Stimulated activated naive CD8-positive, alpha-beta T cell treated with anti-CD3 and anti-CD28 coated beads, Interleukin-15, Interleukin-2, amounts not matched to agents 100 ng/mL and 50 ng/mL, for 24 hours (primary cell): Measurements from ENCODE around the gene ENTHD1.
"Not testable (repeated sequence)": the region's sequence is repeated elsewhere in the genome, so short reads cannot be mapped to it uniquely, and the experiment has no call there.

ENCODE experiments used
- H3K27ac Mint-ChIP-seq: one replicate; pipeline ENCODE4 v1.8.0; 2021; ENCODE audit warnings: mild to moderate bottlenecking, mixed read lengths
- H3K27me3 Mint-ChIP-seq: one replicate; pipeline ENCODE4 v1.8.0; 2021; ENCODE audit warnings: mixed read lengths
- H3K36me3 Mint-ChIP-seq: one replicate; pipeline ENCODE4 v1.8.0; 2021; ENCODE audit warnings: low read depth, mixed read lengths
- H3K4me1 Mint-ChIP-seq: one replicate; pipeline ENCODE4 v1.8.0; 2021; ENCODE audit warnings: low read depth, mixed read lengths
- H3K4me3 Mint-ChIP-seq: one replicate; pipeline ENCODE4 v1.8.0; 2021; ENCODE audit warnings: mild to moderate bottlenecking, mixed read lengths
- H3K9me3 Mint-ChIP-seq: one replicate; pipeline ENCODE4 v1.8.0; 2021; ENCODE audit warnings: mixed read lengths

Gene ENTHD1

GRCh38 chr22:39859903-39860588 lies 33.5 kb downstream of the ENTHD1 start:
- Mint-ChIP-seq H3K36me3 (no peaks in the 10 kb centered on the region), H3K4me1 (peaks cover 24% of the 10 kb centered on the region), H3K9me3 (no peaks in the 10 kb centered on the region), H3K27me3 (no peaks in the 10 kb centered on the region), H3K27ac (peak overlapping the region; percentile 76), H3K4me3 (peak overlapping the region; percentile 38)

DNA sequence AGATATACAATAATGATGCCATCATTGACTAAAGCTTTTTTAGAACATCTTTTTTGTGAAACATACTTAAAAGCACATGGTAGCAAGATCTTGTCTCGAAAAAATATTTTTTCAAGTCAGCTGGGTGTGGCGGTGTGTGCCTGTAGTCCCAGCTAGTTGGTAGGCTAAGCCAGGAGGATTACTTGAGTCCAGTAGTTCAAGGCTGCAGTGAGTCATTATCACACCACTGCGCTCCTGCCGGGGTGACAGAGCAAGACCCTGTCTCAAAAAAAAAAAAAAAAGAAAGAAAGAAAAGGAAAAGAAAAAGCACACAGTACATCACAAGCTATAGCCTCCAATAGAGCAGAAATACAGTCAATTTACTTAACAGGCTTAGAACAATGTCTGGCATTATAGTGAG lies 37.0 kb downstream of the ENTHD1 start:
- Mint-ChIP-seq H3K36me3 (no peaks in the 10 kb centered on the region), H3K27ac (no peak overlapping the region), H3K27me3 (no peaks in the 10 kb centered on the region), H3K4me1 (peaks cover 24% of the 10 kb centered on the region), H3K4me3 (no peak overlapping the region), H3K9me3 (no peaks in the 10 kb centered on the region)

- Mint-ChIP-seq H3K4me1 (no peaks in the 10 kb centered on the region), H3K4me3 (no peak overlapping the region), H3K27ac (no peak overlapping the region), H3K27me3 (no peaks in the 10 kb centered on the region), H3K9me3 (no peaks in the 10 kb centered on the region), H3K36me3 (no peaks in the 10 kb centered on the region)
Measured at GRCh38 chr22:39852799-39853198, 40.8 kb downstream of the ENTHD1 start.

- Mint-ChIP-seq H3K9me3 (no peaks in the 10 kb centered on the region), H3K4me3 (no peak overlapping the region), H3K27ac (no peak overlapping the region), H3K36me3 (no peaks in the 10 kb centered on the region), H3K27me3 (no peaks in the 10 kb centered on the region), H3K4me1 (no peaks in the 10 kb centered on the region)
Measured at GRCh38 chr22:39851606-39852315, 41.8 kb downstream of the ENTHD1 start.

DNA sequence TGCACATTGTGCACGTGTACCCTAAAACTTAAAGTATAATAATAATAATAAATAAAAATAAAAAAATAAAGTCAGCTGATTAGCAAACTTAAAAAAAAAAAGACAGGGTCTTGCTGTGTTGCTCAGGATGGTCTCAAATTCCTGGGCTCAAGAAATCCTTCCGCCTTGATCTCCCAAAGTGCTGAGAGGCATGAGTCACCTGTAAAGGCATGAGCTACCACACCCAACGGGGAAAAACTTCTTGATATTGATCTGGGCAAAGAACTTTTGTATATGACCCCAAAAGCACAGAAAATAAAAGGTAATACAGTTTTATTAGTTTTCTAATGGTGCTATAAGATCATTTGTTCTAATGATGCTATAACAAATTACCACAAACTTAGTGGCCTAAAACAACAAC lies 46.1 kb downstream of the ENTHD1 start:
- Mint-ChIP-seq H3K4me3 (no peak overlapping the region), H3K4me1 (peaks cover 15% of the 10 kb centered on the region), H3K9me3 (no peaks in the 10 kb centered on the region), H3K27me3 (no peaks in the 10 kb centered on the region), H3K27ac (no peak overlapping the region), H3K36me3 (no peaks in the 10 kb centered on the region)

DNA sequence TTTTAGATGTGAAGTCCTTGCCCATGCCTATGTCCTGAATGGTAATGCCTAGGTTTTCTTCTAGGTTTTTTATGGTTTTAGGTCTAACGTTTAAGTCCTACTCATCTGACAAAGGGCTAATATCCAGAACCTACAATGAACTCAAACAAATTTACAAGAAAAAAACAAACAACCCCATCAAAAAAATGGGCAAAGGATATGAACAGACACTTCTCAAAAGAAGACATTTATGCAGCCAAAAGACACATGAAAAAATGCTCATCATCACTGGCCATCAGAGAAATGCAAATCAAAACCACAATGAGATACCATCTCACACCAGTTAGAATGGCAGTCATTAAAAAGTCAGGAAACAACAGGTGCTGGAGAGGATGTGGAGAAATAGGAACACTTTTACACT lies 47.0 kb downstream of the ENTHD1 start:
- not testable (repeated sequence) for H3K27ac Mint-ChIP-seq, H3K9me3 Mint-ChIP-seq, H3K36me3 Mint-ChIP-seq, H3K4me3 Mint-ChIP-seq, H3K27me3 Mint-ChIP-seq
- peaks cover 15% of the 10 kb centered on the region for H3K4me1 Mint-ChIP-seq

DNA sequence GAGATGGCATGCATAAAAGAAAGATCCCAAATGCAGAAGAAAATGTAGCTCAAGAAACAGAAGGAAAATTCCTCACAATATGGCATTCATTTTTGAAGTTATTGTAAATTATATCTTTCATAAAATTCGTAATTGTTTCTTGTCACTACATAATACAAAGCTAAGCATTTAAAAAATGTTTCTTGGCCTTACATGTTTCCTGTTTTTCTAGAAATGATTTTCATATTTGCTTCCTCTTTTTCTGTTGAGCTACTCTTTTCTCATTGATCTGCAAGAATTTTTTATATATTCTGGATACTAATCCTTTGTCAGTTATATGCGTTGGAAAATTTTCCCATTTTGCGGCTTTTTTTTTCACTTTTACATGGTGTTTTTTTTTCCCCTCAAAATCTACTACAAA lies 48.0 kb downstream of the ENTHD1 start:
- Mint-ChIP-seq H3K4me3 (no peak overlapping the region), H3K36me3 (no peaks in the 10 kb centered on the region), H3K27ac (no peak overlapping the region), H3K9me3 (no peaks in the 10 kb centered on the region), H3K4me1 (peaks cover 22% of the 10 kb centered on the region), H3K27me3 (no peaks in the 10 kb centered on the region)

DNA sequence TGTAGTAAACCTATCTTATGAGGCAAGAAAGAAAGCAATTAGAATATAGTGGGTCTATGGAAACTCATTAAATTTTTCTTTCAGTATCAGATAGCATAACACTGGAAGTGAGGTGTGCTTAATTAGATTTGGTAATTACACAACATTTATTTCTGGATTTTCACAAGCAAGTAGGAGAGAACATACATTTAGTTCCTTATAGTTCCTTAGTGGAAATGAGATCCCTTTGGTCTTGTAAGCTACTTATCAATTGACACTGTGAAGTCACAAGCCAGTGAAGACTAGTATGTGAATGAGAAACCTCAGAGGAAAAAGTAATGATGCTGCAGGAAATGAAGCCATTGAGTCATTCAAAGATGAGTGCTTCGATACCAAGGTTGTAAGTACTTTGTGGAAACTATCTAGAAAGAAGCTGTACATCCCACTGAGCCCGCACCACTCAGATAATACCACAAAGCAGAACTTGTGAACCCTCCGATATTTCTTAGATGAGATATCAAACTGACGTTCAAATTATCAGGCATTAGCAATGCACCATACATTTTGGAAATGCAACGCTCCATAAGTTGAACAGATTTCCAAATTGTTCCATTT lies 53.5 kb downstream of the ENTHD1 start:
- no peaks in the 10 kb centered on the region for H3K27me3 Mint-ChIP-seq
- H3K4me3 Mint-ChIP-seq, result no peak overlapping the region
- H3K9me3 Mint-ChIP-seq, result no peaks in the 10 kb centered on the region
- H3K4me1 Mint-ChIP-seq, result peaks cover 30% of the 10 kb centered on the region
- H3K36me3 Mint-ChIP-seq, result no peaks in the 10 kb centered on the region
- H3K27ac Mint-ChIP-seq, result peak overlapping the region; percentile 72

- Mint-ChIP-seq H3K4me1 (peaks cover 25% of the 10 kb centered on the region), H3K36me3 (no peaks in the 10 kb centered on the region), H3K9me3 (no peaks in the 10 kb centered on the region), H3K27me3 (no peaks in the 10 kb centered on the region), H3K4me3 (peak overlapping the region; percentile 24), H3K27ac (peak overlapping the region; percentile 72)
Measured at GRCh38 chr22:39839204-39839603, 54.4 kb downstream of the ENTHD1 start.

DNA sequence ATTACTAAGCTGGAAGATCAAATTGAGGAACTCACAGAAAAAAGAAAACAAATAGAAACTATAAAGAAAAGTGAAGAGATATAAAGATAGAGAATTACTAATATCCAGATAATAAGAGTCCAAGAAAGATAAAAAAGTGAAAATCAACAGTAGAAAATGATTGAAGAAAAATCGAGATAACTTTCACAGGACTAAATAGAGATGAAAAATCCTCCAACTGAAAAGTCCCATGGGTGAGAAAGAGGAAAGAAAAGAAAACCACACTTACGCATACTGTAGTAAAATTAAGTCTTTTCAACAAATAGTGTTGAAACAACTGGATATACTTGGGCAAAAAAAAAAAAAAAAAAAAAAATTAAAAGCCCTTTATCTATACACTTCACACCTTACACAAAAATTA lies 60.0 kb downstream of the ENTHD1 start:
- Mint-ChIP-seq H3K4me3 (no peak overlapping the region), H3K9me3 (no peaks in the 10 kb centered on the region), H3K27me3 (peaks cover 5% of the 10 kb centered on the region), H3K4me1 (peaks cover 8% of the 10 kb centered on the region), H3K36me3 (no peaks in the 10 kb centered on the region), H3K27ac (no peak overlapping the region)

DNA sequence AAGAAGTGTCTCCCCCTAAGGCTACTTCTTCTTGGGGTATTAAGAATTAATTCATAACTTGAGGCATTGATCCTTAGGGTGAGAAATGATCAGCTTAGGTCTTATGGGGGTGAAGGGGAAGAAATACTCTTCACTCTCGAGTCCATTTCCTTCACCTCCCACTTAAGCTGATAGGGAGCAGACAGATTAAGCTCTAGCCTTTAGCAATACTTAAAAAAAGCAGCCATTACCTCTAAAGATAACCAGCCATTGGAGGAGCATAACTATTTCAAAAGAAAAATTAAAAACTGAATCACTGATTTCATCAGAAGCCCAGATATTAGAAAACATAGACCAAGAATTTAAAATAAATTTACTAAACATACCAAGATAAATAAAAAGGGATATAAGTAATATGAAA lies 60.5 kb downstream of the ENTHD1 start:
- Mint-ChIP-seq H3K27ac (no peak overlapping the region), H3K27me3 (peaks cover 5% of the 10 kb centered on the region), H3K9me3 (no peaks in the 10 kb centered on the region), H3K4me1 (peaks cover 8% of the 10 kb centered on the region), H3K36me3 (no peaks in the 10 kb centered on the region), H3K4me3 (no peak overlapping the region)

DNA sequence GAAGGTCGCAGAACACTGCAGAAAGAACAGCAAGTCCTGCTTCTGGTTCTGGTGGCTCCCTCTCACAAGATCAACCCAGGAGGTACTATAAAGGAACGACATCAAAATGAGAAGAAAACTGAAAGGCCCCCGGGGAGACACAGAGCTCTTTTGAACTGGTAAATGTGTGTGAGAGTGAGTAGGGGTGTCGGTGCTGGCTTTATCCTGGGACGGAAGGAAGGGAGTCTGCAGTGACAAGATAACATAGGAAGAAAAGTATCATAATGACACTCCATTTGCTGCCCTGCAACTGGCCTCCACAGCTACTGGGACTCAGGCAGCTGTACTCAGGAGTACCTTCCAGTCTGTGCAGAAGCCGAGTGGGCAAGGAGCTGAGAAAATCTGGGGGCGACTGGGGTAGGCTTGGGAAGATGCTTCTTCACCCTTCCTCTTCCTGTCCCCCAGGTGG lies 60.9 kb downstream of the ENTHD1 start:
- peak overlapping the region; percentile 13 for H3K27ac Mint-ChIP-seq
- H3K36me3 Mint-ChIP-seq, result no peaks in the 10 kb centered on the region
- H3K27me3 Mint-ChIP-seq, result peaks cover 5% of the 10 kb centered on the region
- H3K4me3 Mint-ChIP-seq, result peak overlapping the region; percentile 33
- peaks cover 8% of the 10 kb centered on the region for H3K4me1 Mint-ChIP-seq
- H3K9me3 Mint-ChIP-seq, result no peaks in the 10 kb centered on the region

GRCh38 chr22:39825661-39826102 lies 67.9 kb downstream of the ENTHD1 start:
- no peaks in the 10 kb centered on the region for H3K27me3 Mint-ChIP-seq
- H3K36me3 Mint-ChIP-seq, result no peaks in the 10 kb centered on the region
- no peak overlapping the region for H3K27ac Mint-ChIP-seq
- no peaks in the 10 kb centered on the region for H3K9me3 Mint-ChIP-seq
- no peak overlapping the region for H3K4me3 Mint-ChIP-seq
- peaks cover 9% of the 10 kb centered on the region for H3K4me1 Mint-ChIP-seq

GRCh38 chr22:39821008-39821407 lies 72.6 kb downstream of the ENTHD1 start:
- Mint-ChIP-seq H3K27me3 (no peaks in the 10 kb centered on the region), H3K4me3 (no peak overlapping the region)

GRCh38 chr22:39820256-39820655 lies 73.3 kb downstream of the ENTHD1 start:
- Mint-ChIP-seq H3K4me3 (no peak overlapping the region), H3K27me3 (no peaks in the 10 kb centered on the region)

More at GRCh38 chr22:39821008-39821407, 72.6 kb downstream of the ENTHD1 start:
- Mint-ChIP-seq H3K36me3 (no peaks in the 10 kb centered on the region), H3K9me3 (no peaks in the 10 kb centered on the region), H3K4me1 (peaks cover 5% of the 10 kb centered on the region), H3K27ac (no peak overlapping the region)

More at GRCh38 chr22:39820256-39820655, 73.3 kb downstream of the ENTHD1 start:
- Mint-ChIP-seq H3K4me1 (no peaks in the 10 kb centered on the region), H3K27ac (no peak overlapping the region), H3K9me3 (no peaks in the 10 kb centered on the region), H3K36me3 (no peaks in the 10 kb centered on the region)
